ENCODE results near the gene CASP8AP2. TPM values are rescaled to one million over a fixed set of nuclear protein-coding genes. Genes with fewer than 3 reads are reported as not detected.

CASP8AP2 gene
- total RNA-seq, 1 experiment from 2014 or later: 24.3 TPM

DNA sequence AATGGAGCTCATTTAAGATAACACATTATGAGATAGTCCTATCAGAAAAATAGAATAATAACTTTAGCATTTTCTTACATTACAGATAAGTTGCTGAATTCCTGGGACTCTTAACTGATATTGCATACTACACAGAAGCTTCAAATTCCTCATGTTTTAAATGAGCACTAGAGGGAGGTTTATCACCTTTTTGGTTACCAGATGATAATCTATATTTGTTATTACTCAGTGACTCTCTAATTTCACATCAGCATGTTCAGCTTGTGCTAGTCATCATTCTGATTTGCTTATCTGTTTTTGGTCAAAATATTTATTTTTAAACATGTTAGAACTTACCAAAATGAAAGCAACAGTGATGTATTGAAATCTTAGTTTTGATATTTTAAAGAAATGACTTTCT is 44.0 kb downstream of the CASP8AP2 start:
- no peak overlapping the region for H3K4me3 Mint-ChIP-seq (ENCODE audit: low read depth, unreplicated experiment)
- CTCF ChIA-PET: no interaction called here
- no peaks in the 10 kb centered on the region for H3K27me3 Mint-ChIP-seq (ENCODE audit: unreplicated experiment)

GRCh38 chr6:89874438-89874837 is 44.8 kb downstream of the CASP8AP2 start:
- no peak for TF ChIP-seq CTCF (IDR thresholded peaks at IDR 0.05; ENCODE audit: unreplicated experiment)
- Mint-ChIP-seq H3K9me3 (ENCODE audit: low read depth, unreplicated experiment) (no peaks in the 10 kb centered on the region), H3K27me3 (ENCODE audit: unreplicated experiment) (no peaks in the 10 kb centered on the region), H3K4me1 (ENCODE audit: low read depth, unreplicated experiment) (no peaks in the 10 kb centered on the region), H3K36me3 (ENCODE audit: insufficient read depth, unreplicated experiment) (no peaks in the 10 kb centered on the region), H3K27ac (ENCODE audit: unreplicated experiment) (no peak overlapping the region), H3K4me3 (ENCODE audit: low read depth, unreplicated experiment) (no peak overlapping the region)
- intact Hi-C loops (cut with micrococcal nuclease; ENCODE audit: unreplicated experiment): no loop called here
- no TSS peak for BruUV-seq (replicated peaks)
- no peak for DNase-seq
- CTCF ChIA-PET: no interaction called here

More for the DNA sequence above, 44.0 kb downstream of the CASP8AP2 start:
- no peak for DNase-seq
- no peaks in the 10 kb centered on the region for H3K9me3 Mint-ChIP-seq (ENCODE audit: low read depth, unreplicated experiment)
- H3K4me1 Mint-ChIP-seq (ENCODE audit: low read depth, unreplicated experiment): no peaks in the 10 kb centered on the region
- TF ChIP-seq CTCF (IDR thresholded peaks at IDR 0.05; ENCODE audit: unreplicated experiment): no peak
- H3K27ac Mint-ChIP-seq (ENCODE audit: unreplicated experiment): no peak overlapping the region
- intact Hi-C loops (cut with micrococcal nuclease; ENCODE audit: unreplicated experiment): no loop called here
- BruUV-seq (replicated peaks): no TSS peak
- no peaks in the 10 kb centered on the region for H3K36me3 Mint-ChIP-seq (ENCODE audit: insufficient read depth, unreplicated experiment)

DNA sequence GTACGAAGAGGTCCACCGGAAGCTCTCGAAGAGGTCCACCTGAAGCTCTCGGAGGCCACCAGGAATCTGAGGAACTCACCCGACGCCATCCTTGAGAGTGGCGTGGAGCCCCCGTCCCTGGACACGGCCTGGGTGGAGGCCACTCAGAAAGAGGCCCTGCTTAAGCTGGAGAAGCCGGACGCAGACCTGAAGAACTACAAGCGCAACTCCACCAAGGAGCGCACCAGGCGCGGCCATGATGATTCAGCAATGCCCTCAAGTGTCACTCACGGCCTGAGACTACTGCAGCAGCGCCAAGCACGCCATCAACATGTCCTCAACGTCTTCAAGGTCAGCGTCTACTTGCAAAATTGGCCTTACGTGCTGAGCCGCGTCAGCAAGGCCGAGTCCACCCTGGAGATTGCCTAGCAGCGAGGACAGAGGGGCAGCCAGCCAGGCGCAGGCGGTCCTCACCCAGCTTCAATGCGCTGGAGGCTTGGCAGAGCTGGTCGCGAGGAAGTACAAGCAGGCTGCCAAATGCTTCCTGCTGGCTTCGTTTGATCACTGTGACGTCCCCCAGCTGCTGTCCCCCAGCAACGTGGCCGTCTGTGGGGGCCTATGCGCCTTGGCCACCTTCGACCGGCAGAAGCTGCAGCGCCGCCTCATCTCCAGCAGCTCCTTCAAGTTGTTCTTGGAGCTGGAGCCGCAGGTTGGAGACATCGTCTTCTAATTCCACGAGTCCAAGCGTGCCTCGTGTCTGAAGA is 56.9 kb downstream of the CASP8AP2 start:
- H3K9me3 Mint-ChIP-seq (ENCODE audit: low read depth, unreplicated experiment): no peaks in the 10 kb centered on the region
- TF ChIP-seq CTCF (IDR thresholded peaks at IDR 0.05; ENCODE audit: unreplicated experiment): no peak
- intact Hi-C loops (cut with micrococcal nuclease; ENCODE audit: unreplicated experiment): no loop called here
- H3K27me3 Mint-ChIP-seq (ENCODE audit: unreplicated experiment): peaks cover 20% of the 10 kb centered on the region
- H3K27ac Mint-ChIP-seq (ENCODE audit: unreplicated experiment): no peak overlapping the region
- peaks cover 7% of the 10 kb centered on the region for H3K4me1 Mint-ChIP-seq (ENCODE audit: low read depth, unreplicated experiment)
- no peaks in the 10 kb centered on the region for H3K36me3 Mint-ChIP-seq (ENCODE audit: insufficient read depth, unreplicated experiment)
- CTCF ChIA-PET: no interaction called here
- DNase-seq: no peak
- no peak overlapping the region for H3K4me3 Mint-ChIP-seq (ENCODE audit: low read depth, unreplicated experiment)
- no TSS peak for BruUV-seq (replicated peaks)

DNA sequence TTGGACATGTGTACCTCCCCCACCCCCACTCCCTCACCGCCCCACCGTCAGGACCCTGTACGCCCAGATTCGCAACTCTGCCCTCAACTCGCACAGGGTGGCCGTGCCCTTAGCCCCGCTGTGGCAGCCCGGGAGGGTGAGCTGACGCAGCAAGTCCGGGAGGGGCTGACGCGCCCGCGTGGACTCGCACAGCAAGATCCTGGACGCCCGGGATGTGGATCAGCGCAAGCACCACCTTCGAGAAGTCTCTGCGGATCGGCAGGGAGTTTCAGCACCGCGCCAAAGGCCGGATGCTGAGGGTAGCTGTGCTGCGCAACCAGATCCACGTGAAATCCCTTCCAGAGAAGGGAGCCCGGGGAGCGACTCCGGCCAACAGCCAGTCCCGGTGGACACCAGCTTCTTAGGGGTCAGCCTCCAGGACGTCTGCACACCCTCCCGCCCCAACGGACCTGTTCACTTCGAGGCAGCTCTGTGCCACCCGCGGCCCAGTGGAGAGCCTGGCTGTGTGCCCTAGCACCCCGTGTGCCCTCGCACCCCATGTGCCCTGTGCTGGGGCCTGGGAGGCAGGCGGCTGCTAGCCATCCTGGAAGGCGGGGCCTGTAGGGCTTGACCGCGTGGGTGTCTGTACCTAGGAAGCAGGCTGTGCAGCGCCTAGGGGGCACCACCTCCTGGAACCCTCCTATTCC is 57.9 kb downstream of the CASP8AP2 start:
- Mint-ChIP-seq H3K4me3 (ENCODE audit: low read depth, unreplicated experiment) (no peak overlapping the region), H3K36me3 (ENCODE audit: insufficient read depth, unreplicated experiment) (no peaks in the 10 kb centered on the region), H3K4me1 (ENCODE audit: low read depth, unreplicated experiment) (peaks cover 11% of the 10 kb centered on the region), H3K27me3 (ENCODE audit: unreplicated experiment) (peaks cover 28% of the 10 kb centered on the region), H3K27ac (ENCODE audit: unreplicated experiment) (no peak overlapping the region), H3K9me3 (ENCODE audit: low read depth, unreplicated experiment) (no peaks in the 10 kb centered on the region)
- TF ChIP-seq CTCF (IDR thresholded peaks at IDR 0.05; ENCODE audit: unreplicated experiment): no peak
- no TSS peak for BruUV-seq (replicated peaks)
- intact Hi-C loops (cut with micrococcal nuclease; ENCODE audit: unreplicated experiment): no loop called here
- CTCF ChIA-PET: no interaction called here
- DNase-seq: no peak

Data from Calu3 (cell line).